Astrocyte (in vitro differentiated cells and primary cell): Measurements from ENCODE around the gene URB1.

Source experiments
- EZH2 ChIP-seq: IDR thresholded peaks from 2 replicates; pipeline ENCODE4 v1.6.1; 2012; ENCODE audit warnings: mild to moderate bottlenecking, low read length, inconsistent platforms; ENCODE audit not compliant: insufficient read depth
- TF ChIP-seq, protein P1 (sequence below): IDR thresholded peaks from 2 replicates; pipeline ENCODE4 v1.5.1; 2011; ENCODE audit warnings: low read depth, mild to moderate bottlenecking, inconsistent platforms, low read length, moderate library complexity; ENCODE audit not compliant: insufficient read depth

DNA sequence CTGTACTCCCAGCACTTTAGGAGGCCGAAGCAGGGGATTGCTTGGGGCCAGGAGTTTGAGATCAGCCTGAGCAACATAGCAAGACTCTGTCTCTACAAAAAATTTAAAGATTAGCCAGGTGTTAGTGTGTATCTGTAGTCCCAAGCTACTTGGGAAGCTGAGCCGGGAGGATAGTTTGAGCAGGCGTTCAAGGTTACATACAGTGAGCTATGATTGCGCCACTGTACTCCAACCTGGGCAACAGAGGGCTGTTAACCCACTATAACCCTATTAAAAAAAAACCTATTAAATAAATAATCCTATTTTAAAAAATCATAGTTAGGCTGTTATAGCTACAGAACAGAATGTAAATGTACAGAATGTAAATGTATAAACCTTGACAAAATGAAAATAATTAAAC lies 116.1 kb downstream of the URB1 start:
- TF ChIP-seq, protein P1, sequence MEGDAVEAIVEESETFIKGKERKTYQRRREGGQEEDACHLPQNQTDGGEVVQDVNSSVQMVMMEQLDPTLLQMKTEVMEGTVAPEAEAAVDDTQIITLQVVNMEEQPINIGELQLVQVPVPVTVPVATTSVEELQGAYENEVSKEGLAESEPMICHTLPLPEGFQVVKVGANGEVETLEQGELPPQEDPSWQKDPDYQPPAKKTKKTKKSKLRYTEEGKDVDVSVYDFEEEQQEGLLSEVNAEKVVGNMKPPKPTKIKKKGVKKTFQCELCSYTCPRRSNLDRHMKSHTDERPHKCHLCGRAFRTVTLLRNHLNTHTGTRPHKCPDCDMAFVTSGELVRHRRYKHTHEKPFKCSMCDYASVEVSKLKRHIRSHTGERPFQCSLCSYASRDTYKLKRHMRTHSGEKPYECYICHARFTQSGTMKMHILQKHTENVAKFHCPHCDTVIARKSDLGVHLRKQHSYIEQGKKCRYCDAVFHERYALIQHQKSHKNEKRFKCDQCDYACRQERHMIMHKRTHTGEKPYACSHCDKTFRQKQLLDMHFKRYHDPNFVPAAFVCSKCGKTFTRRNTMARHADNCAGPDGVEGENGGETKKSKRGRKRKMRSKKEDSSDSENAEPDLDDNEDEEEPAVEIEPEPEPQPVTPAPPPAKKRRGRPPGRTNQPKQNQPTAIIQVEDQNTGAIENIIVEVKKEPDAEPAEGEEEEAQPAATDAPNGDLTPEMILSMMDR = no peak
- no peak for TF ChIP-seq EZH2
